ENCODE measurements around the gene OSBPL2.

OSBPL2 gene

DNA sequence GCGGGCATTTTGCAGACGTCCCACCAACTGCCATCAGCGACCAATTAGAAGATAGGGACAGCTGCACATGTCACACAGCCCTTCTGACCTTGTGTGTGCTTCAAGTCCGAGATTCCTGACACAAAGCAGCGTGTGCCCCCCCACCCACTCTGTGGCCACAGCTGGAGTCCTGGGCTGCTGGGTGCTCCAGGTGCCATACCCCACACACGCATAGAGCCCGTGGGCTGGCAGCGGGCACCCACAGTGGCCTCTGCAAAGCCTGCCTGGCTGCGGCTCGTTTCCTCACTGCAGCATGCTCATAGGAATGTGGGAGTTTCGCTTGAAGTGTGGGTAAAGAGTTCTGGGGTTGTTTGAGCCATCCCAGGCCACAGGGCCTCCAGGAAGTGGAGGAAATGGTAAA lies 62.0 kb downstream of the OSBPL2 start:
- no peak for DNase-seq (ENCODE audit: low read depth in 2 of 2)

DNA sequence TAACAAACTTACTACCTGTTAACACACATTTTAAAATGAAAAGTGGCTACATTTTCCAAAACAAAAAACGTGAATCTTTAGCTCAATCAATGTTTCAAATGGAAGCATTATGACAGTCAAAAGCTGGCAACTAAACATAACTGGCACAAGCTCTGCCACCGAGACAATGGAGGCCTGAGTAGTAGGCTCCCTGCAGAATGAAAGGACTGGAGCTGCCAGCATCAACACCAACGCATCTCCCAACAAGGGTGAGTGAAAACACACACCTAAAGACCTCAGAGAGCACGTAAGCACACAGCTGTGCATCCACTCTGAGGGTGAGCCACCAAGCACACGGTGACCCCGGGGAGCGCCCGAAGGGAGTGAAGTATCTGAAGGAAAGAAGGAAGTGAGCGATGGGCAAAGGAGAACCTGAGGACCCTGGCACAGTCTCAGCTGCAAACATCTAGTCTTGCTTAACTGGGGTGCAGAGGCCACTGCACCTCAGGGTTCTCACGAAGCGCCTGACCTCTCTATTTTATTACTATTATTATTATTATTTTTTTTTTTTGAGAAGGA lies 62.9 kb downstream of the OSBPL2 start:
- DNase-seq (ENCODE audit: low read depth in 2 of 2), result no peak

DNA sequence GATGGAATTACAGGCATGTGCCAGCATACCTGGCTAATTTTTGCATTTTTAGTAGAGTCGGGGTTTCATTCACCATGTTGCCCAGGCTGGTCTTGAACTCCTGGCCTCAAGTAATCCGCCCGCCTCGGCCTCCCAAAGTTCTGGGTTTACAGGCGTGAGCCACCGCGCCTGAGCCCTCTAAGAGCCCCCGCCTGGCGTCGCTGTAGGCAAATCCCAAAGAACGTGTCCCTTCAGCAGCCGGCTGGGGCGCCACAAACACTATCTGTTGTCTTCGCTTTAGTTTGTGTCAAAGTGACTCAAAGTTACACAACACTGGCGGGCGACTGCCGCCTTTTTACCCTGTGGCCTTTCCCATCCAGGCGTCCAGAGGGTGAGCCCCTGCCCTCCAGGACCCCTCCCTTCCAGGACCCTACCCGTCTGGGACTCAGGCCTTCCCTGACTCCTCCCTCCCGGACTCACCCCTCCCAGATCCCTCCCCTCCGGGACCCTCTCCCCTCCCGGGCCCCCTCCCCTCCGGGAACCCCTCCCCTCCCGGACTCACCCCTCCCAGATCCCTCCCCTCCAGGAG lies 63.5 kb downstream of the OSBPL2 start:
- DNase-seq (ENCODE audit: low read depth in 2 of 2), result peak; percentile 83

- peak; percentile 91 to 94 for DNase-seq (ENCODE audit: low read depth in 2 of 2)
These were observed 64.2 kb downstream of the OSBPL2 start, which contains the start of gene ADRM1 for GRCh38 chr20:62302341-62303061. TSS of gene ADRM1 (plus strand) at chr20:62302997. CDS start at chr20:62303569, 572 bp downstream.

- no peak for DNase-seq (ENCODE audit: low read depth in 2 of 2)
These were observed 64.7 kb downstream of the OSBPL2 start for GRCh38 chr20:62303062-62303339.

DNA sequence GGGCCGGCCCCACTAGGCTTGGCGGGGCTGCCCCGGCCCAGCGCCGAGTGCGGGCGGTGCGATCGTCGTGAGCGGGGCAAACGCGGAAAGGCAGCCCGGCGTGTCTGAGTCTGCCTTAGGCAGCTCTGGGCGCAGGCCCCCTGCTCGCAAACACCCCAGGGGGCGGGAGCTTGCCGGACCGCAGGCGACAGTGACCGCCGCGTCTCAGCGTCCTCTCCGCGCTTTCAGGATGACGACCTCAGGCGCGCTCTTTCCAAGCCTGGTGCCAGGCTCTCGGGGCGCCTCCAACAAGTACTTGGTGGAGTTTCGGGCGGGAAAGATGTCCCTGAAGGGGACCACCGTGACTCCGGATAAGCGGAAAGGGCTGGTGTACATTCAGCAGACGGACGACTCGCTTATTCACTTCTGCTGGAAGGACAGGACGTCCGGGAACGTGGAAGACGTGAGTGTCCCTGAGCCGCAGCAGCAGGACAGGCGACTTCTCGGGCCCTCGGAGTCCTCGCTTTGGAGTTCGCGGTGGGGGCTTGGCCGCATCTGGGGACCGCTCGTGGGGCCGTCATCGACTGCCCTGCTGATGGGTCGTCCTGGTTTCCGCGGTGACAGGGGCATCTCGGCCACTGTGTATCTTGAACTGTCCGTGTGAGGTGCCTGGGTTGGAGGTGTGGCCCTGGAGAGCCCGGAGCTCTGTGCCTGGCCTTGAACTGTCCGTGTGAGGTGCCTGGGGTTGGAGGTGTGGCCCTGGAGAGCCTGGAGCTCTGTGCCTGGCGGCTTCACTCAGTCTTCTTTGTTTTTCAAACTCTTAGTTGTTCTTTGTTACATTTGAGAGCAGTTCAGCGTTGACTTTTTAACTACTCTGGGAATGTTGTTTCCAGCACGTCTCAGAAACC lies 65.3 kb downstream of the OSBPL2 start:
- DNase-seq (ENCODE audit: low read depth in 2 of 2), result no peak

DNA sequence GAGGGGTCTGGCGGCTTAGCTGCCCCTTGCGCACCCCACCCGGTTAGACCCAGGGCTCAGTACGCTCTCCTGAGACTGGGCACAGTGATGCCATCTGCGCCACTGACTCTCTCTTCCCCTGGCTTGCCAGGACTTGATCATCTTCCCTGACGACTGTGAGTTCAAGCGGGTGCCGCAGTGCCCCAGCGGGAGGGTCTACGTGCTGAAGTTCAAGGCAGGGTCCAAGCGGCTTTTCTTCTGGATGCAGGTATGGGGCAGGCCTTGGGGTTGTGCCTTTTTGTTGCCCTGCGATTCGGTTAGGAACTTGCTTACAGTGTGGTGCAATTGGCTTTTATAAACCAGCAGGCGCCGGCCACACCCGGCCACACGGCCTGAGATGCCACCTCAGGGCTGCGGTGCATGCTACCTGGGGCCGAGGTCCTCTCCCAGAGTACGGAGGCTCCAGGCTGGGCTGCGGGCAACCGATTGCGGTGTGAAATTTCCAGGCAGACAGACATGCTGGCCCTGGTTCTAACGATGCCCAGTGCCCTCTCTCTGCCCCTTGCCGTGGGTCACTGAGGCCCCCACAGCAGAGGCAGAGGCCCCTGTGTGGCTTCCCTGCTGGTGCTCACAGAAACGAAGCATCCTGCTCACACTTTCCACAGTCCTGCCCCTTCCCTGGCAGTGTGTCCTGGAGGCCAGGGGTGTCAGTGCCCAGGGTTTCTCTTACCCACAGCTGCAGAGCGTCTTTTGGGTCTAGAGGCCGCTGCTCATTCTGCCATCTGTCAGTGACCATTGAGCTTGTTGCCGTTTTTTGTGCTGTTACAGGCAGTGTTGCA lies 66.2 kb downstream of the OSBPL2 start:
- no peak for DNase-seq (ENCODE audit: low read depth in 2 of 2)

- DNase-seq (ENCODE audit: low read depth in 2 of 2), result no peak
These were observed 66.9 kb downstream of the OSBPL2 start for GRCh38 chr20:62305149-62305764.

GRCh38 chr20:62305765-62306413 lies 67.6 kb downstream of the OSBPL2 start:
- DNase-seq (ENCODE audit: low read depth in 2 of 2), result no peak

GRCh38 chr20:62306414-62307187 lies 68.3 kb downstream of the OSBPL2 start:
- DNase-seq (ENCODE audit: low read depth in 2 of 2), result no peak

- DNase-seq (ENCODE audit: low read depth in 2 of 2), result no peak
These were observed 69.1 kb downstream of the OSBPL2 start for GRCh38 chr20:62307226-62308101.

GRCh38 chr20:62308102-62308822 lies 69.9 kb downstream of the OSBPL2 start:
- DNase-seq (ENCODE audit: low read depth in 2 of 2), result no peak

DNA sequence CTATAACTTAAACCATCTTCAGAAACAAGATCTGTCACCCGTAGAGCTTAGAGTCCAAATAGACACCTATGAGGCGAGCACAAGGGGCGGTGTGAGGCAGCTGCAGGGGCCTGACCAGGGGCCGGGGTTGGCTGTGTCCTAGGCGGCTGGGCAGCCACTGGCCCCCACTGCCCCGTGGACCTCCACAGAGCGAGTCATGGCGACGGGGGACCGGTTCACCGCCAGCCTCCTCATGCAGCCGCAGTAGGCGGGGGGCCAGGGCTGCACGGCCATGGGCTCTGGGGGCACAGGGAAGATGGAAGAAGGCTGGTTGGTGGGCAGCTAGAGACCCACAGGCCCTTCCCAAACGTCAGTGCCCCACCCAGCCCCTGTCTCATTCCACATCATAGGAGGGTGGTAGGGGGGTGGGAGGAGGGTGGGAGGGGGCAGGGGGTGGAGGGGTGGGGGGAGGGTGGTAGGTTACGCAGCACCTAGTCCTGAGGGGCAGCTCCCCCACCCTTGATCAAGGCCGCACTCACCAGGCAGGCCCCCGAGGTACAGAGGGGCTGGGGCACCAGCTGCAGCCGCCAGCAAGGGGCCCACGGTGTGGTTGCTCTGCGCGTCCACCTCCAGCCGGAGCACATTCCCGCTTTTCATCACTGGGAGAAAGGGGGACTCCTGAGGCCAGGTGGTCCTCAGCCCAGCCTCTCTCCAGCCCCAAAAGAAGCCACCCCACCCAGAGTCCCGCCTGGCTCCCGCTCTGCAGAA lies 71.0 kb downstream of the OSBPL2 start:
- no peak for DNase-seq (ENCODE audit: low read depth in 2 of 2)

DNA sequence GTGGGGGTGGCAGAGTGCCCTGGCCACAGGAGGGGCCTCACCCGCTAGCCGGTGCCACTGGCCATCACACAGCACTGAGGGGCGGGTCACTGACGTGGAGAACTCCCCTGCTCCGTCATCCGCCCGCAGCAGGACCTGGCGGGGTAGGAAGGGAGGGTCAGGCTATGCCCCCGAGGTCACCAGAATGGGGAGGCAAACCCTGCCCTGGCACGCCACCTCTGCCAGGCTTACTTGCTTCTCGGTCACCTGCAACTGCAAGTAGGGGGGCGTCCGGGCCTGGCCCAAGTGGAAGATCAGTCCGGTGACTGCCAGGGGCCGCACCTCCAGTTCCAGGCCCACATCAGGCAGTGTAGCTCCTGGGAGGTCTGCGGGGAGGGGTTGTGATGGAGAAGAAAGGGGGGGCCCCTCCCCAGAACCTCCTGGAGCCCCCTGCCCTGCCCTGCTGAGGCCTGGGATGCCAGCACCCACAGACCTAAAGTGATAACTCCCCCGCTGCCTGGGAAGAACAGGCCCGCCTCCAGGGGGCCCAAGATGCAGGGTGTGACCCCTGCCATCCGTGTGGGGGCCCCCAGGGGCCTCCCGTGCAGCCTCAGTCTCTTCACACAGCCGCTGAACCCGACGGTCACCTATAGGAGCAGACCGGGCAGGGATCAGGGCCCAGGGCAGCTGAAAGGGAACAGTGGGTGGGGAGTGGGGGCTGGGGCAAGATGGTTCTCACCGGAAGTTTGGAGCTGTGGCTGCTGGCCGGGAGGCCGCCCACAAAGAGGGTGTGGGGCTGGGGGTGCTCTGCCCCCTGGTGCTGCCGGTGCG lies 71.8 kb downstream of the OSBPL2 start:
- no peak for DNase-seq (ENCODE audit: low read depth in 2 of 2)

DNA sequence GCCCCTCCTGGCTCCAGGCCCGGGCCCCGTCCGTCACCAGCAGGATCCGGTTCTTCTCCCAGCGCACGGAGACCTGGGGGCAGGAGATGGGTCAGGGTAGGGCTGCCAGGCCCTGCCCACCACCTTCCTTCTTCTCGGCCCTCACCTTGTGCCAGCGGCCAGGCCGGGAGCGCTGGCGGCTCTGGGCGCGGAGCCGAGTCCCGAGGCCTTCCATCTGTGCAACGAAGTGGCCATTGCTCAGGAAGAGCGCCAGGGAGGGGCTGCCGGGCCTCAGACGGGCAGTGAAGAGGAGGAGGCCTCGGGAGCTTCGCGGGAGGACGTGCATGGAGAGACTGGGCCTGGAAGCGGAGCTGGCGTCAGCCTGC lies 72.4 kb downstream of the OSBPL2 start:
- no peak for DNase-seq (ENCODE audit: low read depth in 2 of 2)

- no peak for DNase-seq (ENCODE audit: low read depth in 2 of 2)
These were observed 72.8 kb downstream of the OSBPL2 start for GRCh38 chr20:62311150-62311549.

Measured in activated CD4-positive, alpha-beta T cell treated with anti-CD3 and anti-CD28 coated beads for 24 hours (primary cell).